ENCODE data around the gene DLK2.

- TF ChIP-seq POLR2A (IDR thresholded peaks at IDR 0.05; ENCODE audit: borderline replicate concordance, extremely low read depth, insufficient read depth, insufficient read length), result no peak
- no peak for TF ChIP-seq JUND (IDR thresholded peaks at IDR 0.05)
- TF ChIP-seq CTCF (IDR thresholded peaks at IDR 0.05 in 2 of 3, conservative IDR thresholded peaks at IDR 0.05 in 1 of 3; ENCODE audit: borderline replicate concordance in 1 of 3, insufficient read depth in 1 of 3, low read depth in 2 of 3, low read length in 2 of 3), result no peak
These were observed 21.1 kb downstream of the DLK2 start for GRCh38 chr6:43434001-43434840.

All from HCT116 (cell line).